SK-N-SH (cell line): ENCODE results near the gene ZSCAN10.

ENCODE experiments used
- CTCF ChIP-seq: fragments of 200-600 bp; sonication (generic); IDR thresholded peaks from 2 replicates; pipeline ENCODE4 v1.6.1; 2017; ENCODE audit warnings: antibody characterized with exemption, mild to moderate bottlenecking, moderate library complexity
- JUND ChIP-seq: IDR thresholded peaks from 2 replicates; pipeline ENCODE4 v1.4.0; 2012
- MEF2A ChIP-seq: IDR thresholded peaks from 2 replicates; pipeline ENCODE4 v1.4.0; 2012; ENCODE audit warnings: low read depth, borderline replicate concordance
- RFX5 ChIP-seq: IDR thresholded peaks from 2 replicates; pipeline ENCODE4 v1.6.1; 2012; ENCODE audit warnings: mild to moderate bottlenecking, improper control_type of control experiment, low read length
- SMC3 ChIP-seq: IDR thresholded peaks from 2 replicates; pipeline ENCODE4 v1.6.1; 2012; ENCODE audit warnings: low read depth, low read length, improper control_type of control experiment
- USF2 ChIP-seq: fragments of 150-350 bp; IDR thresholded peaks from 2 replicates; pipeline ENCODE4 v1.6.1; 2017; ENCODE audit warnings: antibody characterized with exemption, low read length, low read depth, borderline replicate concordance
- TF ChIP-seq, protein P1 (sequence below): IDR thresholded peaks from 2 replicates; pipeline ENCODE4 v1.6.1; 2012; ENCODE audit warnings: mild to moderate bottlenecking, low read depth, low read length, moderate library complexity

GRCh38 chr16:3071655-3072054 lies 27.4 kb downstream of the ZSCAN10 start:
- TF ChIP-seq CTCF (no peak), RFX5 (no peak), USF2 (no peak), JUND (no peak), SMC3 (no peak), MEF2A (no peak)
- TF ChIP-seq, protein P1, sequence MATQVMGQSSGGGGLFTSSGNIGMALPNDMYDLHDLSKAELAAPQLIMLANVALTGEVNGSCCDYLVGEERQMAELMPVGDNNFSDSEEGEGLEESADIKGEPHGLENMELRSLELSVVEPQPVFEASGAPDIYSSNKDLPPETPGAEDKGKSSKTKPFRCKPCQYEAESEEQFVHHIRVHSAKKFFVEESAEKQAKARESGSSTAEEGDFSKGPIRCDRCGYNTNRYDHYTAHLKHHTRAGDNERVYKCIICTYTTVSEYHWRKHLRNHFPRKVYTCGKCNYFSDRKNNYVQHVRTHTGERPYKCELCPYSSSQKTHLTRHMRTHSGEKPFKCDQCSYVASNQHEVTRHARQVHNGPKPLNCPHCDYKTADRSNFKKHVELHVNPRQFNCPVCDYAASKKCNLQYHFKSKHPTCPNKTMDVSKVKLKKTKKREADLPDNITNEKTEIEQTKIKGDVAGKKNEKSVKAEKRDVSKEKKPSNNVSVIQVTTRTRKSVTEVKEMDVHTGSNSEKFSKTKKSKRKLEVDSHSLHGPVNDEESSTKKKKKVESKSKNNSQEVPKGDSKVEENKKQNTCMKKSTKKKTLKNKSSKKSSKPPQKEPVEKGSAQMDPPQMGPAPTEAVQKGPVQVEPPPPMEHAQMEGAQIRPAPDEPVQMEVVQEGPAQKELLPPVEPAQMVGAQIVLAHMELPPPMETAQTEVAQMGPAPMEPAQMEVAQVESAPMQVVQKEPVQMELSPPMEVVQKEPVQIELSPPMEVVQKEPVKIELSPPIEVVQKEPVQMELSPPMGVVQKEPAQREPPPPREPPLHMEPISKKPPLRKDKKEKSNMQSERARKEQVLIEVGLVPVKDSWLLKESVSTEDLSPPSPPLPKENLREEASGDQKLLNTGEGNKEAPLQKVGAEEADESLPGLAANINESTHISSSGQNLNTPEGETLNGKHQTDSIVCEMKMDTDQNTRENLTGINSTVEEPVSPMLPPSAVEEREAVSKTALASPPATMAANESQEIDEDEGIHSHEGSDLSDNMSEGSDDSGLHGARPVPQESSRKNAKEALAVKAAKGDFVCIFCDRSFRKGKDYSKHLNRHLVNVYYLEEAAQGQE = no peak
